ENCODE data around the gene GSTO2.

DNA sequence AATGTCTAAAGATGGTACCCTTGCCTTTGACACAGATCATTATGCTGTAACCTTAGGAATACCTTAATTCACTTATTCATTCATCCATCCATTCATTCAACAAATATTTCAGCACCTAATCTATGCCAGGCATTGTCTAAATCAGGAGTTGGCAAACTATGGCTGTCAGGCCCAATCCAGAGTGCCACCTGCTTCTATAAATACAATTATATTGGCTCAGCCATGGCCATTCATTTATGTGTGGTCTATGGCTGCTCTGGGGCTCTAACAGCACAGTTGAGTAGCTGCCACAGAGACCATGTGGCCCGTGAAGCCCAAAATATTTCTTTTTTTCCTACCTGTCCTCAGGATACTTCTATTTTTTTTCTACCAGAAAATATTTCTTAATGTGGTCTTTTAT, 75.2 kb downstream of the GSTO2 start:
- TF ChIP-seq CTCF (conservative IDR thresholded peaks at IDR 0.05 in 1 of 2, IDR thresholded peaks at IDR 0.05 in 1 of 2; ENCODE audit: extremely low read depth in 1 of 2, insufficient read depth in 1 of 2, low read depth in 1 of 2, low read length in 2 of 2) (no peak), EZH2 (IDR thresholded peaks at IDR 0.05; ENCODE audit: borderline replicate concordance, low read length) (no peak)
